Neuronal stem cell (in vitro differentiated cells): Measurements from ENCODE around the gene TGM5.

Experiments used
- DNase-seq: peaks from one replicate; pipeline ENCODE4 v3.0.0-alpha.2; 2013; ENCODE audit warnings: low spot score
- H2AFZ ChIP-seq: one replicate; pipeline ENCODE4 v1.6.1; 2013; ENCODE audit warnings: mild to moderate bottlenecking, low read length, inconsistent platforms
- H2AK5ac ChIP-seq: 2 replicates; pipeline ENCODE4 v1.6.1; 2013; ENCODE audit warnings: low read depth, mild to moderate bottlenecking, inconsistent platforms, low read length, moderate library complexity, mixed read lengths
- H2BK120ac ChIP-seq: 2 replicates; pipeline ENCODE4 v1.6.1; 2013; ENCODE audit warnings: low read depth, mild to moderate bottlenecking, inconsistent platforms, low read length, moderate library complexity, mixed read lengths
- H2BK12ac ChIP-seq: one replicate; pipeline ENCODE4 v1.6.1; 2013; ENCODE audit warnings: low read length, inconsistent platforms
- H2BK15ac ChIP-seq: 2 replicates; pipeline ENCODE4 v1.6.1; 2013; ENCODE audit warnings: mild to moderate bottlenecking, low read length, inconsistent platforms, mixed read lengths
- H2BK5ac ChIP-seq: one replicate; pipeline ENCODE4 v1.6.1; 2013; ENCODE audit warnings: inconsistent platforms, mild to moderate bottlenecking, low read length, moderate library complexity
- H3K14ac ChIP-seq: one replicate; pipeline ENCODE4 v1.6.1; 2013; ENCODE audit warnings: low read length, inconsistent platforms
- H3K18ac ChIP-seq: 2 replicates; pipeline ENCODE4 v1.6.1; 2013; ENCODE audit warnings: low read length, inconsistent platforms
- H3K23ac ChIP-seq: 2 replicates; pipeline ENCODE4 v1.6.1; 2013; ENCODE audit warnings: low read depth, mild to moderate bottlenecking, mixed read lengths, low read length, inconsistent platforms; ENCODE audit not compliant: poor library complexity
- H3K27ac ChIP-seq: replicated peaks from 3 replicates; pipeline ENCODE4 v1.5.1; 2013; ENCODE audit warnings: low read length, inconsistent platforms
- H3K27me3 ChIP-seq, 3 experiments: 2 replicates each; pipeline ENCODE4 v1.6.1; 2013; ENCODE audit warnings: low read length in 3 of 3, mild to moderate bottlenecking in 2 of 3, inconsistent platforms in 1 of 3, low read depth in 1 of 3, mixed read lengths in 1 of 3, moderate library complexity in 1 of 3; ENCODE audit not compliant: control insufficient read depth in 3 of 3, insufficient read depth in 3 of 3
- H3K36me3 ChIP-seq, 2 donors: replicated peaks in 1 of 2; 2 replicates each; pipeline ENCODE4 v1.6.1; 2013; ENCODE audit warnings: low read length in 2 of 2; ENCODE audit not compliant: control insufficient read depth in 2 of 2, insufficient read depth in 2 of 2
- H3K4ac ChIP-seq: 2 replicates; pipeline ENCODE4 v1.6.1; 2013; ENCODE audit warnings: inconsistent platforms, mild to moderate bottlenecking, low read length, moderate library complexity
- H3K4me1 ChIP-seq, 2 donors: 1 replicate in 1 of 2; 2 replicates in 1 of 2; pipeline ENCODE4 v1.6.1; 2013; ENCODE audit warnings: low read length in 2 of 2, low read depth in 1 of 2; ENCODE audit not compliant: control insufficient read depth in 2 of 2, insufficient read depth in 1 of 2
- H3K4me2 ChIP-seq: one replicate; pipeline ENCODE4 v1.6.1; 2013; ENCODE audit warnings: mild to moderate bottlenecking, low read length, inconsistent platforms; ENCODE audit not compliant: insufficient read depth, poor library complexity, severe bottlenecking
- H3K4me3 ChIP-seq, 2 donors: 2 replicates each; pipeline ENCODE4 v1.5.1; 2013; ENCODE audit warnings: low read length in 2 of 2, mild to moderate bottlenecking in 2 of 2, inconsistent platforms in 1 of 2, moderate library complexity in 1 of 2
- H3K79me1 ChIP-seq: one replicate; pipeline ENCODE4 v1.6.1; 2013; ENCODE audit warnings: low read depth, mild to moderate bottlenecking, inconsistent platforms, low read length, moderate library complexity
- H3K9ac ChIP-seq: one replicate; pipeline ENCODE4 v1.6.1; 2013; ENCODE audit warnings: mild to moderate bottlenecking, low read depth, low read length, inconsistent platforms; ENCODE audit not compliant: poor library complexity
- H3K9me3 ChIP-seq, 2 donors: replicated peaks in 1 of 2; 2 replicates each; pipeline versions ENCODE3 to v1.6.1; 2013; ENCODE audit warnings: low read length in 2 of 2, mild to moderate bottlenecking in 2 of 2, inconsistent platforms in 1 of 2, low read depth in 1 of 2, mixed read lengths in 1 of 2, moderate library complexity in 1 of 2; ENCODE audit not compliant: control insufficient read depth in 2 of 2, insufficient read depth in 1 of 2
- H4K8ac ChIP-seq: one replicate; pipeline ENCODE4 v1.6.1; 2013; ENCODE audit warnings: low read depth, mild to moderate bottlenecking, inconsistent platforms, low read length, moderate library complexity
- H4K91ac ChIP-seq: one replicate; pipeline ENCODE4 v1.6.1; 2013; ENCODE audit warnings: low read length, low read depth, mild to moderate bottlenecking, inconsistent platforms; ENCODE audit not compliant: poor library complexity
- WGBS, 2 donors: extraction: QIAGEN DNeasy Blood & Tissue Kit; methylation state at CpG; one replicate each; pipeline ENCODE4 v1.1.7; 2013; ENCODE audit warnings: missing lambda C conversion rate in 2 of 2, mixed read lengths in 1 of 2; ENCODE audit not compliant: insufficient read length in 2 of 2, insufficient replicate concordance in 1 of 2; ENCODE audit errors: extremely low coverage in 2 of 2; 5-methylcytosine and 5-hydroxymethylcytosine counted together

TGM5 gene

GRCh38 chr15:43276563-43277200, 10.0 kb upstream of the TGM5 start:
- Histone ChIP-seq H3K4ac (no peak overlapping the region), H4K91ac (peak overlapping the region; percentile 39), H3K4me2 (no peak overlapping the region), H3K14ac (no peak overlapping the region), H3K4me1 (no peaks in the 10 kb centered on the region), H2BK120ac (no peak overlapping the region), H3K36me3 (no peaks in the 10 kb centered on the region), H2AFZ (peak overlapping the region; percentile 22), H2AK5ac (peak overlapping the region; percentile 54), H3K18ac (peak overlapping the region; percentile 22), H2BK5ac (no peak overlapping the region), H3K27ac (no peak overlapping the region), H3K27me3 (peaks cover 0 to 37% (median 0%) of the 10 kb centered on the region in 3 experiments), H3K4me3 (no peak overlapping the region), H3K9ac (peak overlapping the region; percentile 50), H3K23ac (peak overlapping the region; percentile 37), H3K79me1 (peaks cover 1% of the 10 kb centered on the region), H4K8ac (peak overlapping the region; percentile 93), H2BK12ac (peak overlapping the region; percentile 46), H3K9me3 (no peaks in the 10 kb centered on the region), H2BK15ac (no peak overlapping the region)
- WGBS, 2 donors: no CpG with 5 or more reads among the region's 12 CpGs
- no peak for DNase-seq

- no peak overlapping the region for H3K4me3 ChIP-seq
- peak overlapping the region; percentile 21 for H2BK15ac ChIP-seq
- H2BK12ac ChIP-seq: peak overlapping the region; percentile 46
- no peak for DNase-seq
- H2BK120ac ChIP-seq: no peak overlapping the region
- H3K4ac ChIP-seq: no peak overlapping the region
- peak overlapping the region; percentile 93 for H4K8ac ChIP-seq
- no CpG with 5 or more reads among the region's 15 CpGs for WGBS, 2 donors
- no peaks in the 10 kb centered on the region for H3K4me1 ChIP-seq
- no peaks in the 10 kb centered on the region for H3K36me3 ChIP-seq
- H3K18ac ChIP-seq: peak overlapping the region; percentile 38
- no peak overlapping the region for H2BK5ac ChIP-seq
- H3K14ac ChIP-seq: no peak overlapping the region
- peak overlapping the region; percentile 22 for H2AFZ ChIP-seq
- no peaks in the 10 kb centered on the region for H3K9me3 ChIP-seq
- no peak overlapping the region for H3K4me2 ChIP-seq
- peak overlapping the region; percentile 37 for H3K23ac ChIP-seq
- peaks cover 1% of the 10 kb centered on the region for H3K79me1 ChIP-seq
- H2AK5ac ChIP-seq: no peak overlapping the region
- H3K9ac ChIP-seq: no peak overlapping the region
- H4K91ac ChIP-seq: no peak overlapping the region
- H3K27ac ChIP-seq: no peak overlapping the region
- peaks cover 0 to 37% (median 0%) of the 10 kb centered on the region in 3 experiments for H3K27me3 ChIP-seq
These were observed 9.2 kb upstream of the TGM5 start for GRCh38 chr15:43275740-43276562.

- no CpG with 5 or more reads among the region's 9 CpGs for WGBS, 2 donors
- H3K79me1 ChIP-seq: peaks cover 1% of the 10 kb centered on the region
These were observed 7.4 kb upstream of the TGM5 start for GRCh38 chr15:43274136-43274535.

GRCh38 chr15:43273243-43273642, 6.5 kb upstream of the TGM5 start:
- no peak overlapping the region for H3K14ac ChIP-seq
- no CpG with 5 or more reads among the region's 2 CpGs for WGBS, 2 donors

More at GRCh38 chr15:43274136-43274535, 7.4 kb upstream of the TGM5 start:
- H3K4me2 ChIP-seq: no peak overlapping the region
- H2AFZ ChIP-seq: no peak overlapping the region
- no peak overlapping the region for H2BK12ac ChIP-seq
- H3K9ac ChIP-seq: no peak overlapping the region
- no peak overlapping the region for H4K91ac ChIP-seq
- H3K4me3 ChIP-seq: no peak overlapping the region
- no peaks in the 10 kb centered on the region for H3K9me3 ChIP-seq
- no peak overlapping the region for H2BK15ac ChIP-seq
- no peak overlapping the region for H3K4ac ChIP-seq
- H3K23ac ChIP-seq: no peak overlapping the region
- no peaks in the 10 kb centered on the region for H3K4me1 ChIP-seq
- H3K18ac ChIP-seq: peak overlapping the region; percentile 52
- DNase-seq: no peak
- no peak overlapping the region for H3K27ac ChIP-seq
- peaks cover 0 to 43% (median 0%) of the 10 kb centered on the region in 3 experiments for H3K27me3 ChIP-seq
- H3K36me3 ChIP-seq: no peaks in the 10 kb centered on the region
- peak overlapping the region; percentile 7 for H2BK5ac ChIP-seq
- no peak overlapping the region for H2AK5ac ChIP-seq
- no peak overlapping the region for H3K14ac ChIP-seq
- H2BK120ac ChIP-seq: no peak overlapping the region
- H4K8ac ChIP-seq: no peak overlapping the region

More at GRCh38 chr15:43273243-43273642, 6.5 kb upstream of the TGM5 start:
- H3K4me1 ChIP-seq: no peaks in the 10 kb centered on the region
- H3K9me3 ChIP-seq: no peaks in the 10 kb centered on the region
- peaks cover 0 to 49% (median 0%) of the 10 kb centered on the region in 3 experiments for H3K27me3 ChIP-seq
- H2BK5ac ChIP-seq: no peak overlapping the region
- DNase-seq: no peak
- no peak overlapping the region for H3K27ac ChIP-seq
- no peak overlapping the region for H3K23ac ChIP-seq
- no peak overlapping the region for H3K4me2 ChIP-seq
- no peak overlapping the region for H3K4me3 ChIP-seq
- H3K79me1 ChIP-seq: peaks cover 1% of the 10 kb centered on the region
- H2AFZ ChIP-seq: no peak overlapping the region
- peak overlapping the region; percentile 35 for H3K18ac ChIP-seq
- no peak overlapping the region for H2AK5ac ChIP-seq
- no peak overlapping the region for H2BK120ac ChIP-seq
- H3K4ac ChIP-seq: no peak overlapping the region
- no peak overlapping the region for H3K9ac ChIP-seq
- H2BK12ac ChIP-seq: no peak overlapping the region
- no peak overlapping the region for H2BK15ac ChIP-seq
- no peaks in the 10 kb centered on the region for H3K36me3 ChIP-seq
- H4K91ac ChIP-seq: no peak overlapping the region
- H4K8ac ChIP-seq: no peak overlapping the region
